Measurements from ENCODE around the gene CYP4A22. TPM values are rescaled to one million over a fixed set of nuclear protein-coding genes. Genes with fewer than 3 reads are reported as not detected.

Gene CYP4A22
- total RNA-seq, 1 donor from 2014 or later = not detected

GRCh38 chr1:47179988-47180563 lies 42.8 kb downstream of the CYP4A22 start:
- peaks cover 5% of the 10 kb centered on the region for H3K27me3 Mint-ChIP-seq (ENCODE audit: unreplicated experiment)
- no peak for TF ChIP-seq CTCF (IDR thresholded peaks at IDR 0.05)
- H3K4me3 Mint-ChIP-seq (ENCODE audit: unreplicated experiment) = no peak overlapping the region
- H3K4me1 Mint-ChIP-seq (ENCODE audit: unreplicated experiment) = peaks cover 14% of the 10 kb centered on the region
- DNase-seq (ENCODE audit: extremely low spot score, unreplicated experiment) = peak; percentile 49
- no peaks in the 10 kb centered on the region for H3K36me3 Mint-ChIP-seq (ENCODE audit: unreplicated experiment)
- H3K9me3 Mint-ChIP-seq (ENCODE audit: unreplicated experiment) = no peaks in the 10 kb centered on the region
- H3K27ac Mint-ChIP-seq (ENCODE audit: unreplicated experiment) = no peak overlapping the region

- no peaks in the 10 kb centered on the region for H3K36me3 Mint-ChIP-seq (ENCODE audit: unreplicated experiment)
- H3K27ac Mint-ChIP-seq (ENCODE audit: unreplicated experiment) = no peak overlapping the region
- H3K9me3 Mint-ChIP-seq (ENCODE audit: unreplicated experiment) = no peaks in the 10 kb centered on the region
- H3K27me3 Mint-ChIP-seq (ENCODE audit: unreplicated experiment) = peaks cover 5% of the 10 kb centered on the region
- no peak for TF ChIP-seq CTCF (IDR thresholded peaks at IDR 0.05)
- no peak overlapping the region for H3K4me3 Mint-ChIP-seq (ENCODE audit: unreplicated experiment)
- DNase-seq (ENCODE audit: extremely low spot score, unreplicated experiment) = no peak
- H3K4me1 Mint-ChIP-seq (ENCODE audit: unreplicated experiment) = peaks cover 12% of the 10 kb centered on the region
Measured at GRCh38 chr1:47180603-47181094, 43.4 kb downstream of the CYP4A22 start.

GRCh38 chr1:47181095-47181954 lies 44.1 kb downstream of the CYP4A22 start:
- Mint-ChIP-seq H3K27me3 (ENCODE audit: unreplicated experiment) (peaks cover 5% of the 10 kb centered on the region), H3K4me3 (ENCODE audit: unreplicated experiment) (no peak overlapping the region), H3K9me3 (ENCODE audit: unreplicated experiment) (no peaks in the 10 kb centered on the region), H3K27ac (ENCODE audit: unreplicated experiment) (no peak overlapping the region), H3K36me3 (ENCODE audit: unreplicated experiment) (no peaks in the 10 kb centered on the region), H3K4me1 (ENCODE audit: unreplicated experiment) (peaks cover 12% of the 10 kb centered on the region)
- TF ChIP-seq CTCF (IDR thresholded peaks at IDR 0.05) = no peak
- peak; percentile 78 for DNase-seq (ENCODE audit: extremely low spot score, unreplicated experiment)

- Mint-ChIP-seq H3K4me3 (ENCODE audit: unreplicated experiment) (no peak overlapping the region), H3K27me3 (ENCODE audit: unreplicated experiment) (peaks cover 5% of the 10 kb centered on the region), H3K27ac (ENCODE audit: unreplicated experiment) (no peak overlapping the region), H3K9me3 (ENCODE audit: unreplicated experiment) (no peaks in the 10 kb centered on the region), H3K36me3 (ENCODE audit: unreplicated experiment) (no peaks in the 10 kb centered on the region), H3K4me1 (ENCODE audit: unreplicated experiment) (peaks cover 12% of the 10 kb centered on the region)
- peak; percentile 67 for DNase-seq (ENCODE audit: extremely low spot score, unreplicated experiment)
- TF ChIP-seq CTCF (IDR thresholded peaks at IDR 0.05) = no peak
Measured at GRCh38 chr1:47181955-47182675, 44.9 kb downstream of the CYP4A22 start.
